GM12875 (cell line): ENCODE results near the gene IGF2BP3.
"Not testable (repeated sequence)": the region's sequence is repeated elsewhere in the genome, so short reads cannot be mapped to it uniquely, and the experiment has no call there.

Experiments
- H3K4me3 ChIP-seq: one replicate; pipeline ENCODE4 v1.5.1; 2011; ENCODE audit warnings: low read depth, low read length, control low read depth
- CTCF ChIP-seq: IDR thresholded peaks from 2 replicates; pipeline ENCODE4 v1.5.1; 2011; ENCODE audit warnings: low read depth, mild to moderate bottlenecking, control low read depth, inconsistent platforms, low read length, moderate library complexity, borderline replicate concordance; ENCODE audit not compliant: insufficient read depth

IGF2BP3 gene

GRCh38 chr7:23405240-23405618 lies 65.1 kb downstream of the IGF2BP3 start:
- no peak overlapping the region for H3K4me3 ChIP-seq
- no peak for TF ChIP-seq CTCF

- no peak overlapping the region for H3K4me3 ChIP-seq
- no peak for TF ChIP-seq CTCF
These were observed 65.6 kb downstream of the IGF2BP3 start for GRCh38 chr7:23404546-23405239.

- H3K4me3 ChIP-seq, result no peak overlapping the region
These were observed 66.3 kb downstream of the IGF2BP3 start for GRCh38 chr7:23403970-23404369.

GRCh38 chr7:23398090-23398489 lies 72.2 kb downstream of the IGF2BP3 start:
- not testable (repeated sequence) for H3K4me3 ChIP-seq

More at GRCh38 chr7:23403970-23404369, 66.3 kb downstream of the IGF2BP3 start:
- TF ChIP-seq CTCF, result no peak

GRCh38 chr7:23397241-23397640 lies 73.0 kb downstream of the IGF2BP3 start:
- no peak for TF ChIP-seq CTCF

GRCh38 chr7:23396222-23397015 lies 73.9 kb downstream of the IGF2BP3 start:
- TF ChIP-seq CTCF, result no peak

More at GRCh38 chr7:23397241-23397640, 73.0 kb downstream of the IGF2BP3 start:
- no peak overlapping the region for H3K4me3 ChIP-seq

GRCh38 chr7:23394488-23395171 lies 75.7 kb downstream of the IGF2BP3 start:
- no peak overlapping the region for H3K4me3 ChIP-seq
- no peak for TF ChIP-seq CTCF

More at GRCh38 chr7:23396222-23397015, 73.9 kb downstream of the IGF2BP3 start:
- H3K4me3 ChIP-seq, result no peak overlapping the region
